Tibial nerve (tissue), 4 donors: ENCODE data around the gene TH.

ENCODE experiments used
- CTCF ChIP-seq, 5 experiments: fragments of 200-600 bp in 3 of 5; fragments of 450-650 bp in 2 of 5; sonication (generic) in 3 of 5; IDR thresholded peaks; one replicate each; pipeline ENCODE4 v1.5.1; 2016 to 2019; ENCODE audit warnings: antibody characterized with exemption in 5 of 5, mild to moderate bottlenecking in 3 of 5, moderate library complexity in 2 of 5
- EP300 ChIP-seq, 2 donors: sonication (generic); formaldehyde crosslinking; IDR thresholded peaks; one replicate each; pipeline ENCODE4 v1.6.1; 2017; ENCODE audit warnings: antibody characterized with exemption in 2 of 2, mild to moderate bottlenecking in 1 of 2

- TF ChIP-seq CTCF (IDR thresholded peaks at IDR 0.05) (no peak), EP300 (IDR thresholded peaks at IDR 0.05) (no peak)
Measured at GRCh38 chr11:2219318-2220017, 47.9 kb upstream of the TH start.
